NK-92 treated with Interleukin-12 subunit alpha and Interleukin-12 subunit beta, amount 100 ng/mL, for 24 hours (cell line): ENCODE measurements around the gene MAN2A2.
"Not testable (repeated sequence)": the region's sequence is repeated elsewhere in the genome, so short reads cannot be mapped to it uniquely, and the experiment has no call there.

ENCODE experiments used
- DNase-seq: peaks from one replicate; lab custom pipeline; 2025; lab: John Stamatoyannopoulos, UW

MAN2A2 gene

DNA sequence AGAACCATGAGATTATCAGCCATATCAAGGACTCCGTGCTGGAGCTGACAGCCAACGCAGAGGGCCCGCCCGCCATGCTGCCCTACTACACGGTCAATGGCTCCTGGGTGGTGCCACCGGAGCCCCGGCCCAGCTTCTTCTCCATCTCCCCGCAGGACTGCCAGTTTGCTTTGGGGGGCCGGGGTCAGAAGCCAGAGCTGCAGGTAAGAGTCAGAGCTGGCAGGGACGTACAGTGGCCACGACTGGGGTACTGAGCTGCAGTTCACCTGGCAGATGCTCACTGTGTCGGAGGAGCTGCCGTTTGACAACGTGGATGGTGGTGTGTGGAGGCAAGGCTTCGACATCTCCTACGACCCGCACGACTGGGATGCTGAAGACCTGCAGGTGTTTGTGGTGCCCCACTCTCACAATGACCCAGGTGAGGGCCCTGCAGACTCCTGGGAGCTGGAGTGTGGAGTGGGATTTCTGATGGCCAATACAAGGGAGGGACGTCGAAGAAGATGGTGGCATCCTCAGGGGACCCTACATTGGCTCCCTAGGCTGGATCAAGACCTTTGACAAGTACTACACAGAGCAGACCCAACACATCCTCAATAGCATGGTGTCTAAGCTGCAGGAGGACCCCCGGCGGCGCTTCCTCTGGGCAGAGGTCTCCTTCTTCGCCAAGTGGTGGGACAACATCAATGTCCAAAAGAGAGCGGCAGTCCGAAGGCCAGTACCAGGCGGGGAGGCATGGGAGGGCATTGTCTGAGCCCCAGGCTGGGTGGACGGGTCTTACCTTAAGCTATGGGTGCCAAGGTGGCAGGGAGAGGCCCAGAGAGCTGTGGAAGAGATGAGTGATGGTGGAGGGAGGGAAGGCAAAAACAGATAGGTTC lies 2.4 kb downstream of the MAN2A2 start:
- DNase-seq = no peak

DNA sequence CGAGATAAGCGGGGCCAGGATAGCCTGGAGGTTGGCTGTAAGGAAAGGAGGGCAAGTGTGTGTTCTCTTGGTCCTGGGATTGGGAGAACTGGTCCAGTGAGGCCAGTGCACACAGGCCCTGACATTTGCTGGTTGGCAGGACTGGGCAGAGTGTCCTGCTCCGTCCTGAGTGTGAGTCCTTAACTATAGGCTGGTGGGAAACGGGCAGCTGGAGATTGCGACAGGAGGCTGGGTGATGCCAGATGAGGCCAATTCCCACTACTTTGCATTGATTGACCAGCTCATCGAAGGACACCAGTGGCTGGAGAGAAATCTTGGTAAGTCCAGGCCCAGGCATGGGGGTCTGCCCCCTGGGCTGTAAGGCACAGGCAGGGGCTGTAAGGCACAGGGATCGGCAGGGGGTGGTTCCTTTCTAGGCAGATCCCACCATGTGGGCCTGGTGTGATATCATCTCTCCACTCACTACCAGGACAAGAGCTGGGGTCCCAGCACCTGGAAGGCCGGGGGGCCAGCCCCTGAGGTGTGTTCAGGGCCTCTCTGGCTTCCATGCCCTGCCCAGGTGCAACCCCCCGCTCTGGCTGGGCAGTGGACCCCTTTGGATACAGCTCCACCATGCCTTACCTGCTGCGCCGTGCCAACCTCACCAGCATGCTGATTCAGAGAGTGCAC lies 3.2 kb downstream of the MAN2A2 start:
- DNase-seq = no peak

DNA sequence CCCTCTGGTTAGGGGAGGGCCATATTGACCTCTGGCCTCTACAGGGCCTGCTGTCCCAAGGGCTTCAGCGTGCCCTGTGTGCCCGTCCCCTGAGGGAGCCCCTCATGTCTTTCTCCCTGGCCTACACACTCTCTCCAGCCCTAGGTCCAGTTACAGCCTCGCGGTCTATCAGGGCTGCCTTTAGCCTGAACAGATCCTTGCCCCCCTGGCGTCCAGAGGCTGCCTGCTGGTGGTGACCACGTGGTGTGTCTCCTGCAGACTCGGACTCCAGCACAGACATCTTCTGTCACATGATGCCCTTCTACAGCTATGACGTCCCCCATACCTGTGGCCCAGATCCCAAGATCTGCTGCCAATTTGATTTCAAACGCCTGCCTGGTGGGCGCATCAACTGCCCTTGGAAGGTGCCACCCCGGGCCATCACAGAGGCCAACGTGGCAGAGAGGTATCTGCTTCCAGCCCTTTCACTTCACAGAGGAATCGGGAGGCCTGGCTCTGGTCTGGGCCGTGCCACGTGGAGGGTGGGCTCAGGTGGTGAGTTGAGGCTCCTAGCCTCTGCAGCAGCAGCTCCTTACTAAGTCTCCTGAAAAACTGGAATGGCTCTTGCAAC lies 4.1 kb downstream of the MAN2A2 start:
- DNase-seq = no peak

DNA sequence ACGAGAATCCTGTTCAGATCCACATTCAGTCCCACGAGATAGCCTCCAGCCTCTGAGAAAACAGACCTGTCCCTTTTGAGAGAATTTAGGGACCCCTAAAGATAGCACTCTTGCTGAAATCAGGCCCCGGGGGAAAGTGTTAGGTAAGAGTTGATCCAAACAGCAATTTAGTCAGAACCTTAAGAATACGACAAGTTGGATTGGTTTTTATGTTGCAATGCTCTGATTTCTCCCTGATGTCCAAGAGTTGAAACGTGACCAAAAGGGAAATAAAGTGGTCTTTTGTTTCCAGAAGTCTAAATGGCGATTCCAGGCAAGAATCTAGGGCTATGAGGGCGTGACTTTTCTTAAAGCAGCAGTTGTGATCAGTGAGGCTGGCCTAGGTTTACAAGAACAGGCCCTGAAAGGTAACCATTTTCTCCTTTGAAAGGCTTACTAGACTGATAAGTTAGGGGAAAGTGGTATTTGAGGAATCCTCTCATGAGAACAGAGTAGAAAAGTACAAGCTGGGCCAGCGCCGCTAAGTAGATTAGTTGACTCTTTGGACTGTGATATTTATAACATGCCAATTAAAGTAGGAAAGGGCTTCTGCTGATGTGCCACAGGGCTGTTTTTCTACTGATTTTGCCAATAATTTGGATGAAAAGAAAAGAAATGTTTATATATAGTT lies 4.9 kb downstream of the MAN2A2 start:
- no peak for DNase-seq

DNA sequence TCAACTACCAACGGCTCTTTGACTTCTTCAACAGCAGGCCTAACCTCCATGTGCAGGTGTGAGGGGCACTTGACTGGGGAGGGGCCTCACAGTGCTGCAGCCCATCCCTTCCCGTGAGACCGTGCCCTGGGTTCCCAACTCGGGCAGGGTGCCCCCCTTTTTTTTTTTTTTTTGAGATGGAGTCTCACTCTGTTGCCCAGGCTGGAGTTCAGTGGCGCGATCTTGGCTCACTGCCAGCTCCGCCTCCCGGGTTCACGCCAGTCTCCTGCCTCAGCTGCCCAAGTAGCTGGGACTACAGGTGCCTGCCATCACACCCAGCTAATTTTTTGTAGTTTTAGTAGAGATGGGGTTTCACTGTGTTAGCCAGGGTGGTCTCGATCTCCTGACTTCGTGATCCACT lies 6.3 kb downstream of the MAN2A2 start:
- DNase-seq = not testable (repeated sequence)

DNA sequence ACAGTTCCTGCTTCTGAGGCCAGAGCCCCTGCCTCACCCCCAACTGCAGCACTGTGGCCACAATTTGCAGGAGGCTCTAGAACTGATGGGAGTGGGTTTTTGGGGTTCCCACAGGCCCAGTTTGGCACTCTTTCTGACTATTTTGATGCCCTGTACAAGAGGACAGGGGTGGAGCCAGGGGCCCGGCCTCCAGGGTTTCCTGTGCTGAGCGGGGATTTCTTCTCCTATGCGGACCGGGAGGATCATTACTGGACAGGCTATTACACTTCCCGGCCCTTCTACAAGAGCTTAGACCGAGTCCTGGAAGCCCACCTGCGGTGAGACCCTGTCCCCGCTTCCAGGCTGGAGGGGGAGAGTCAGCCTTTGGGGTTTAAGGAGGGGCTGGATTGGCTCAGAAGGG lies 6.9 kb downstream of the MAN2A2 start:
- no peak for DNase-seq

DNA sequence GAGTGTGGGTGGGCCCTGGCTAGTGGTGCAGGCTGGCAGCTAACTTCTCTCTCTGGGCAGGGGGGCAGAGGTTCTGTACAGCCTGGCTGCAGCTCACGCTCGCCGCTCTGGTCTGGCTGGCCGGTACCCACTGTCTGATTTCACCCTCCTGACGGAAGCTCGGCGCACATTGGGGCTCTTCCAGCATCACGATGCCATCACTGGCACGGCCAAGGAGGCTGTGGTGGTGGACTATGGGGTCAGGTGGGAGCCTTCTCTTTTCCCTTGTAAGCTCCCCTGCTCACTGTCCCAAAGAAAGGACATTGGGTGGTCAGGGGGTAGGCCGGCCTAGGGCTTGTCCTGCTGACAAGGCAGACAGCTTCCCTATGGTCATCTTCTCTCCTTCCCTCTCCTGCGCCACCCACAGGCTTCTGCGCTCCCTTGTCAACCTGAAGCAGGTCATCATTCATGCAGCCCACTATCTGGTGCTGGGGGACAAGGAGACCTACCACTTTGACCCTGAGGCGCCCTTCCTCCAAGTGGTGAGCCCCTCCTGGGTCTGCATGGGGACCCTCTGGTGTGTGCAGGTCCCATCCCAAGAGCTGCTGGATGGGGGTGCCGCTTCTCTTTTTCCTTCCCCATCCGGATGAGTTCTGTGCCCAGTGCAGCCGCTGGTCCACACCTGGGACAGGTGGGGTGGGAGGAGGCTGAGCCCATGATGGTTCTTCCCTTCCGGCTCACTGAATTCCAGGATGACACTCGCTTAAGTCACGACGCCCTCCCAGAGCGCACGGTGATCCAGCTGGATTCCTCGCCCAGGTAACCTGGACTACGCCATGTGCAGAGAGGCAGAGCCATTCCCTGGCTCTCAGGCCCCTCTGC lies 7.6 kb downstream of the MAN2A2 start:
- DNase-seq = no peak

DNA sequence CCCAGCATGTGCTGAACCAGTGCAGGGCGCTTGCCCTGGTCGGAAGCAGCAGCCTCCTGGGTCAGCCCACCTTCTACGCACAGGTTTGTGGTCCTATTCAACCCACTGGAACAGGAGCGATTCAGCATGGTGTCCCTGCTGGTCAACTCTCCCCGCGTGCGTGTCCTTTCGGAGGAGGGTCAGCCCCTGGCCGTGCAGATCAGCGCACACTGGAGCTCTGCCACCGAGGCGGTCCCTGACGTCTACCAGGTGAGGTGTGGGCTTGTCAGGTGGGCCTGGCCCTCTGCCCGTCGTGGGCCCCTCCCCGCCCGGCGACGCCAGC lies 8.2 kb downstream of the MAN2A2 start:
- DNase-seq = no peak

DNA sequence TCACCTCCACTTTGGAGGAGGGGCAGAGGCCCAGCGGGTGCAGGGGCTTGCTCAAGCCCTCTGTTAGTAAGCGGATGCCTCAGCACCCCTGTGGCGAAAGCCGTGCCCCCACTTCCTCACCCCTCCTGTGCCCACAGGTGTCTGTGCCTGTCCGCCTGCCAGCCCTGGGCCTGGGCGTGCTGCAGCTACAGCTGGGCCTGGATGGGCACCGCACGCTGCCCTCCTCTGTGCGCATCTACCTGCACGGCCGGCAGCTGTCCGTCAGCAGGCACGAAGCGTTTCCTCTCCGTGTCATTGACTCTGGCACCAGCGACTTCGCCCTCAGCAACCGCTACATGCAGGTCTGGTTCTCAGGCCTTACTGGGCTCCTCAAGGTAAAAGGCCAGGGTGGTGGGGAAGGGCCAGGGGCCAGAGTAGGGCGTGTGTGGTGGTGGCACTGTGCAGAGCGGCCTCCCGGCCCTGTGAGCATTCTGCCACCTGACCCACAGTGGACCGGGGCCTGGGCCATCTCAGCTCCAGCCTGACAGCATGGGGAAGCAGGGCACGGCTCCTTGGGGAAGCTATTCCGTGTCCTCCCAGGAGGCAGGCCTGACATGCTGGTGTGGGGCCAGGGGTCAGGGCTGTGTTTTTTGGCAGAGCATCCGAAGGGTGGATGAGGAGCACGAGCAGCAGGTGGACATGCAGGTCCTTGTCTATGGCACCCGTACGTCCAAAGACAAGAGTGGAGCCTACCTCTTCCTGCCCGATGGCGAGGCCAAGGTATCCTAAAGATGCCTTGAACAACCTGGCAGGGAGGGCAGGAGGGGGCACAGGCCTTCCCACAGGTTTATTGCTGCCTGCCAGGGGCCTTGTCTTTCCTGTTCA lies 9.0 kb downstream of the MAN2A2 start:
- DNase-seq = no peak

DNA sequence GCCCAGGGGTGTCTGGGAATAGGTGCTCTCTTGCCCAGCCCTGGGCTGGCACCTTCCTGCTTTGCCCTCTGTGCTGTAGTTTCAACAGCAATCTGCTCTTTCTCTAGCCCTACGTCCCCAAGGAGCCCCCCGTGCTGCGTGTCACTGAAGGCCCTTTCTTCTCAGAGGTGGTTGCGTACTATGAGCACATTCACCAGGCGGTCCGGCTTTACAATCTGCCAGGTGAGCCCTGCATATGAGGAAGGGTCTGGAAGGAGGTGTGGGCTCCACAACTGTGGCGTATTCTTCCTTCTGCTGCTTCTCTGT lies 9.6 kb downstream of the MAN2A2 start:
- DNase-seq = no peak

DNA sequence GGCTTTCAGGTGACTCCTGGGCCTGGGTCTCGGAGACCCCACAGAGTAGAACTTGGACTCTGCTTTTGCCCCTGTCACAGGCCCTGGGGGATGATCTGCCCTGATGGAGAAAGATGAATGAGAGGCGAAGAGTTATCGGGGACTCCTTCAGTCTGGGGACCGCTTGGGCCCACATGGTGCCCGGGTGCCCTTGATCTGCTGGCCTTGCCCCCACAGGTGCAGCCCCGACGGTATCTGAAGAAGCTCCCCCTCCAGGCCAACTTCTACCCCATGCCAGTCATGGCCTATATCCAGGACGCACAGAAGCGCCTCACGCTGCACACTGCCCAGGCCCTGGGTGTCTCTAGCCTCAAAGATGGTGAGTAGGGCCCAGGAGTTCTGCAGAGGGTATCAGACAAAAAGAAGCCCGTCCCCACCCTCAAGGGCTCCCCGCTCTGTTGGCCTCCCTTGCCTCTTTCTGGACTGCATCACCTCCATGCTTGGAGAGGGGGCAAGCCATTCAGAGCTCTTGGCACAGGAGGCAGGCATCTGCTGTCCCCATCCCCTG lies 10.4 kb downstream of the MAN2A2 start:
- no peak for DNase-seq

DNA sequence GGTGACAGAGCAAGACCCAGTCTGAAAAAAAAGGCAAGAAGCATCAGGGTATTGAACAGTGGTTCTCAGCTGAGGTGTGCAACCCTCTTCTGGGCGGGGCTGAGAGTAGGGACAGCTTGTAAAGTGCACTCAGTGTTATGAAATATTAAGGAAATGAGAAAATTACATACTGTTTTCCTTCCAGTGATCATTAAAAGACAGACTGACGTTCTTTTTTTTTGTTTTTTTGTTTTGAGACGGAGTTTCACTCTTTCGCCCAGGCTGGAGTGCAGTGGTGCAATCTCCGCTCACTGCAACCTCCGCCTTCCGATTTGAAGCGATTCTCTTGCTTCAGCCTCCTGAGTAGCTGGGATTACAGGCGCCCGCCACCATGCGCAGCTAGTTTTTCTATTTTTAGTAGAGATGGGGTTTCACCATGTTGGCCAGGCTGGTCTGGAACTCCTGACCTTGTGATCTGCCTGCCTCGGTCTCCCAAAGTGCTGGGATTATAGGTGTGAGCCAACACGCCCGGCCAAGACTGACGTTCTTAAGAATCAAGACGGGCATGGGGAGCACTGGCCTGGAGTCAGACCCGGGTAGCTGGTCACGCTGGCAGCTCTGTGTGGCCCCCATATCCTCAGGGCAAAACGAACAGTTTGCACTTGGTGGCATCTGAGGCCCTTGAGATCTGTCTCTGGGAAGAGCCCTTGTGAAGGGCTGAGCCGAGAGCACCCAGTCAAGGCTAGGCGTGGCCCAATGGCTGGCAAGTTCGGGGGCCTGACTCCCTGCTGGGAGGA lies 11.4 kb downstream of the MAN2A2 start:
- no peak for DNase-seq

DNA sequence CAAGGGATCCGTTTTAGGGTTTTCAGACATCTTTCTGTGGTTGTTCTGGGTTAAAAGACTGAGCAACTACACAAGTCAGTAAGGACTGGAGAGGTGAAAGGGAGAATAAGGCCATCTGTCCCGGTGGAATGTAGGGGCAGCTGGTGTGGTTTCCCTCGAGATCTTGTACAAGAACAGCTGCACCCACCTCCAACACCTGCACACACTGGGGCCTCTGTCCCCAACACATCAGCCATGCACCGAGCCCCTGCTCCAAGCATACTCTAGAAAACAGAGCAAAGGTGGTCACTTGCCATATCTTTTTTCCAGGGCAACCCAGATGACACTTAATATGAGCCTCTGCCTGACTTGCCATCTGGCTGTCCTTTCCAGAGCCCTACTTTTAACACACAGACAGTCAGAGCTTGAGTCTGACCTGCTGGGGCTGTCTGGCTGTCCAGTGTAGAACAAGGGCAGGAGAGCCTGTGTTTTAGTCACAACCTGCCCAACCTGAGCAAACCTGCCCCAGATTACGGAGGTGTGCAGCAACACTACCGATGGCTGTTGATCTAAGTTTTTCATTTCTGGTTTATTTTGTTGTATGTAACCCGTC lies 12.2 kb downstream of the MAN2A2 start:
- DNase-seq = no peak

DNA sequence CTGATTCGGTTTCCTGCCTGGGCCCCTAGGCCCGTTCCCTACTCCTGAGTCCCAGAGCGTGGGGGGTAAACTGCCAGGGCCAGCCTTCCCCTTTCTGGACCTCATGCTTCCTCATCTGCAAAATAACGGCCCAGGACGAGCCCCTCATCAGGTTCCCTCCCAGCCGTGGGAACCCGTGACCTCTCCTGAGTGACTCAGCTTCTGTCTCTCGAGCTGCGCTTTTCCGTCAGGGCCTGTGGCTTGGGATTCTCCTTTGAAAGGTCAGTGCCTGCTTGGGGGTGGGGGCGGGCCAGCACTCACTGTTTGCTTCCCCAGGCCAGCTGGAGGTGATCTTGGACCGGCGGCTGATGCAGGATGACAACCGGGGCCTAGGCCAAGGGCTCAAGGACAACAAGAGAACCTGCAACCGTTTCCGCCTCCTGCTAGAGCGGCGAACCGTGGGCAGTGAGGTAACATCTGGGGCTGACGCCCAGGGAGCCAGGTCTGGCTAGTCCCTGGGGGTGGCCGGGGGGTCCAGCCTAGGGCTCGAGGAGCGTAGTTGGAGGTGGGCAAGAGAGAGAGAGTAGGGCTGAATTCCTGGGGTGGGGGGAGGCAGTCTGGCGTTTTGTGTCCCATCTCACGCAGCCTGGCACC lies 12.8 kb downstream of the MAN2A2 start:
- no peak for DNase-seq

DNA sequence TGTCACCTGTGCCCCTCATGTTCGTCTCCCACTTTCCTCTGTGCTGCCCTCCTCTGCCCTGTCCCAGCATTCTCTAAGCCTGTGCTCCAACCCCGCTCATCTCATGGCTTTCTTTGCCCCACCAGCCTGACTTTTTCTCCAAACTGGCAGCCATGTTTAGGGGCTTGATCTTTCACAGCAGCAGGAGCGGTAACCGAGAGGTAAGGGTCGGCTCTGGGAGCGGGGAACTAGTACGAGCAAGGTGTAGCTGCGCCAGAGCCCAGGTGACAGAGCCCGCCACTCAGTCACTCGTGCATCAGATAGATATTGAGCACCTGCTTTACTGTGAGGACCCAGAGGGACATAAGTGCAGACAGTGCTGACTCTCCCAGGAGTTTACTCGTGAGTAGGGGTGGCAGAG lies 13.4 kb downstream of the MAN2A2 start:
- DNase-seq = no peak

DNA sequence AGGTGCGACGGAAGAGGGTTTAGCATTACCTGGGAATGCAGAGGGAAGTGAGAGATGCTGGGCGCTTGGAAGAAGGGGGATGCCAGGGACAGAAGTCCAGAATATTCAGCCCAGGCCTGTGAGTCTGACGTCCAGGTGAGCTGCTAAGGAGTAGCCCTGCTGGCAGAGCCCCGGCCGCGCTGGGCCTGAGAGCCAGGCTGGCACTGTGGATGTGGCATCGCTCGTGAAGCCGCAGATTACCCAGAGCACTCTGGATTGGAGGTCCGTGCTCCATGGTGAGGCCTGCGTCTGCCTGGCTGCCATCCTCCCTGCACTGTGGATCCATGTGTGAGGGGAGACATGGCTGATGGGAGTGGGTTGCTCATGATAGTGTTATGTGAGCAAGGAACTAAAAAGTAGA lies 14.5 kb downstream of the MAN2A2 start:
- DNase-seq = no peak

DNA sequence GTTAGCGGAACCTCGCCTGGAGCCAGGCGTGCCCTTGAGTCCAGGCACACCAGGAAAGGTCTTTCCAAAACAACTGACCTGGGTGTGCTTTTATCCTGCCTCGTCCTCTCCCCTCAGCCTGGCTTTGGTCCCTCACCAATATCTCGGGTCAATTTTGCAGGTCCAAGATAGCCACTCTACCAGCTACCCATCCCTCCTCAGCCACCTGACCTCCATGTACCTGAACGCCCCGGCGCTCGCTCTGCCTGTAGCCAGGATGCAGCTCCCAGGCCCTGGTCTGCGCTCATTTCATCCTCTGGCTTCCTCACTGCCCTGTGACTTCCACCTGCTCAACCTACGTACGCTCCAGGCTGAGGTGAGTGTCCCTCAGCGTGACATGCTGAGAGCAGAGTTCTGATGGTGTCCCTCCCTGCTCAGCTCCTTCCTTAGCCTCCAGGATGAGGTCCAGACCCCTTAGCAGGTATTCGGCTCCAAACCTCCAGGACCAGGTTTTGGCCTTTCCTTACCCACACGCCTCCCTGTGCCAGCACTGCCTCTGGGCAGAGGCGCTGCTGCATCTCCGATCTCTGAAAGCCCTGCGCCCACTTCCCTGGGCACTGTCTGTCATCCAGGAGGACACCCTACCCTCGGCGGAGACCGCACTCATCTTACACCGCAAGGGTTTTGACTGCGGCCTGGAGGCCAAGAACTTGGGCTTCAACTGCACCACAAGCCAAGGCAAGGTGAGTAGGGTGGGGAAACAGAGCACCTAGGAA lies 15.1 kb downstream of the MAN2A2 start:
- no peak for DNase-seq

DNA sequence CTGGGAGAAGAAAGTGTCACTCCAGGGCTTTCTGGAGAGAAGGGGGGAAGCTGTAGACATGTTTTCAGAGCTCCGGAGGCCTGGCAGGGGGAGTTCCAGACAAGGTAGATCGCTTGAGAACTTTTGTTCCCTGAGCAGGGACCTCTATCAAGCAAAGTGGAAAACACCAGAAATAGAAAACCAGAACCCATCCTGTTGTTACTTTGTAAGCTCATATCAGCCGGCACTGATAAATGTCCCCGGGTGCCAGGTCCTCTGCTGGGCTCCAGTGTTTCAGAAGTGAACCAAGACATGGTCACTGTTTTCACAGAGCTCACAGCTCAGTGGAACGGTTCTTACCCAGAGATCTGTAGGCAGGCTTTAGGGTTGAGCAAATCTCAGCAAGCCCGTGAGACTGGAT lies 15.7 kb downstream of the MAN2A2 start:
- DNase-seq = no peak
